GM19438 (cell line): ENCODE measurements around the gene APOL3.
"Not testable (repeated sequence)": the region's sequence is repeated elsewhere in the genome, so short reads cannot be mapped to it uniquely, and the experiment has no call there.

Experiments
- ATAC-seq: cut with Tn5 transposase; IDR thresholded peaks from one replicate; pipeline ENCODE4 v1.9.1; 2021; ENCODE audit warnings: low read depth; ENCODE audit not compliant: unreplicated experiment

APOL3 gene

GRCh38 chr22:36106910-36107309, 53.6 kb downstream of the APOL3 start:
- no peak for ATAC-seq

GRCh38 chr22:36104988-36105387, 55.6 kb downstream of the APOL3 start:
- no peak for ATAC-seq

GRCh38 chr22:36104435-36104834, 56.1 kb downstream of the APOL3 start:
- no peak for ATAC-seq

- ATAC-seq, result no peak
Observed at GRCh38 chr22:36103891-36104290, 56.7 kb downstream of the APOL3 start.

GRCh38 chr22:36102995-36103394, 57.6 kb downstream of the APOL3 start:
- ATAC-seq, result no peak

GRCh38 chr22:36101756-36102155, 58.8 kb downstream of the APOL3 start:
- no peak for ATAC-seq

- ATAC-seq, result not testable (repeated sequence)
Observed at GRCh38 chr22:36100908-36101307, 59.6 kb downstream of the APOL3 start.

- no peak for ATAC-seq
Observed at GRCh38 chr22:36100134-36100824, 60.3 kb downstream of the APOL3 start.

- not testable (repeated sequence) for ATAC-seq
Observed at GRCh38 chr22:36099561-36099960, 61.0 kb downstream of the APOL3 start.

- ATAC-seq, result no peak
Observed at GRCh38 chr22:36097880-36098279, 62.7 kb downstream of the APOL3 start.

- ATAC-seq, result not testable (repeated sequence)
Observed at GRCh38 chr22:36090772-36091171, 69.8 kb downstream of the APOL3 start.
